AML-193 (cell line): ENCODE results near the gene ACOT11.

Experiments
- DNase-seq, 2 experiments: peaks; one replicate each; lab custom pipeline; 2025; lab: John Stamatoyannopoulos, UW

ACOT11 gene

GRCh38 chr1:54585181-54586066 lies 37.4 kb downstream of the ACOT11 start:
- DNase-seq, result no peak

GRCh38 chr1:54588377-54588776 lies 40.3 kb downstream of the ACOT11 start:
- DNase-seq, result no peak

DNA sequence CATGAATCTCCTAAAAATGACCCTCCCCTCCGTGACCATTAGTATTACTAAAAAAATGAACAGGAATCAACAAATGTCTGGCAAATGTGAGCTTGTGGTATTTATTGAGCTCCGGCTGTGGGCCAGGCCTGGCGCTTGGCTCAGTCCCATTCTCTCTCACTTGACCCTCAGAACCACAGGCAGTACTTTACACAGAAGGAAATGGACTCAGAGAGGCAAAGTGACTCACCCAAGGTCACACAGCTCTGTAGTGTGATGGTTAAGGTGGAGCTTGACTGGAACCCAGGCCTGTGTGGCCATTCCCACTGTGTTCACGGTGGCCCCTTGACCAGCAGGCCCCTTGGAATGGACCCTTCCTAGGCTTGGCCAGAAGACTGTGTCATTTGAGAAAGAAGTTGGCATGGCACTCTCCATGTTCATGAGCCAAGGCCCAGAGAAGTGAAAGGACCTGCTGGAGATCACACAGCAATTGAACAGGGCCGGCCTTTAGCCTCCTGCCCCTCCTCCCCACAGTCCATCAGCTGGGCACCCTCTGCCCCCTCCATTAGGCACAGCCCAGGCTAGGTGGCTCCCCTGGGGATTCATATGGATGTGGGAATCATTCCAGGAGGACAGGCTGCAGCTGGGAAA lies 43.2 kb downstream of the ACOT11 start:
- DNase-seq, result no peak

DNA sequence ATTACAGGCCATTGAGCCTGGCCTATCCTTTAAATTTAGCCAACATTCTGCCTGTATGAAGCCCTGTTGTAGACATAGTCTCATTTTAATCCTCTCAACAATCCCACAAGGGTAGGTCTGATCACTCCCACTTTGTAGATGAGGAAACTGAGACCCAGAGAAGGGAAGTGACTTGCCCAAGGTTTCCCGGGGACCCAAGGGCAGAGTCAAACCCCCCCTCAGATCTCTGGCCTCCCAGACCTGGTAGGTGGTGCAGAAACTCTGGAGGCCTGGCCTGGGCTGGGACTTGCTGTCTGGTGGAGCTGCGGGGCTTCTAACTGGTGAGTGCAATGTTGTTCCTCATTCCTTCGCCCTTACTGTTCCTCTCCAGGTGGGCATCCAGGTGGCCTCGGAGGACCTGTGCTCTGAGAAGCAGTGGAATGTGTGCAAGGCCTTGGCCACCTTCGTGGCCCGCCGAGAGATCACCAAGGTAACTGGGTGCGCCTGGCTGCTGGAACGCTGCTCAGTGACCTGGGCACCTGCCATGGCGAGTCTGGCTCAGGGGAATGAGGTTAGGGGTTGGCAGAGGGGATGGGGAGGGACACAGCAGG lies 45.6 kb downstream of the ACOT11 start:
- no peak for DNase-seq

- DNase-seq, result no peak
These were observed 46.4 kb downstream of the ACOT11 start for GRCh38 chr1:54594463-54594862.

DNA sequence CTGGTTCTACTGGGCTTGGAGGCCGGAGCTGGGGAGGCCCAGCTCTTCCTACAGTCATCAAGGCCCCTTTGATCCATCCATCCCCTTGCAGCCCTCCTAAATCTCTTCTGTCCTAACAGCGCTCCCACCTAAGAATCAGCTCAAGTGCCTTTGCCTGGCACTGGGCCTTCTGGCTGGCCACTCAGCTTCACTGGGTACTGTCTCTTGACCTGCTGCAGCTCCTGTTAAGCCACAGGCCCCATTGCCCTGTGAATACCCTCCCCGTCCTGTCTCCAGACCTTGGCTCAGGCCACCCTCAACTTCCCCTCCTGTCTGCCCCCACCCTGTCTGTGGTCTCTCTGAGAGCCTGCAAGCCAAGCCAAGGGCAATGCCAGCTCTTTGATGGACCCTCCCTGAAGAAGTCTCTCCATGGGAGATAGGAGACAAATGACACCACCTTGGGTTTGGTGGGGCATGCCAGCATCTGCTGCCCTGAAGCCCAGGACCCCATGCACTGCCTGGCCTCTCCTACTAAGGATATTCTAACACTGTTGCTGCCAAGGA lies 48.0 kb downstream of the ACOT11 start:
- no peak for DNase-seq

DNA sequence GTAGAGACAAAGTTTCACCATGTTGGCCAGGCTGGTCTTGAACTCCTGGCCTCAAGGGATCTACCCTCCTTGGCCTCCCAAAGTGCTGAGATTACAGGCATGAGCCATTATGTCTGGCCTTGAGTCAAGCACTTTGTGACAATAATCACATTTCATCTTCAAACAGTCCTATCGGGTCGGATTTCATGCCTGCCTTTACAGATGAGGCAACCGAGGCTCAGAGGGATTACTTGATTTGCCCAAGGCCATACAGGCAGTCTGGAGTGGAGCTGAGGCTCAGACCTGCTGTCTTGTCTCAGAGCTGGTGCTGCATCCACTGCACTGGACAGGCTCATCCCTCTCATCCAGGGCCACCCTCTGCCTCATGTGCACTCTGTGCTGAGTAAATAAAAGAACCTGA lies 48.7 kb downstream of the ACOT11 start:
- DNase-seq, result no peak

GRCh38 chr1:54597455-54598030 lies 49.5 kb downstream of the ACOT11 start:
- DNase-seq, result no peak

- no peak for DNase-seq
These were observed 51.3 kb downstream of the ACOT11 start for GRCh38 chr1:54599211-54599823.

DNA sequence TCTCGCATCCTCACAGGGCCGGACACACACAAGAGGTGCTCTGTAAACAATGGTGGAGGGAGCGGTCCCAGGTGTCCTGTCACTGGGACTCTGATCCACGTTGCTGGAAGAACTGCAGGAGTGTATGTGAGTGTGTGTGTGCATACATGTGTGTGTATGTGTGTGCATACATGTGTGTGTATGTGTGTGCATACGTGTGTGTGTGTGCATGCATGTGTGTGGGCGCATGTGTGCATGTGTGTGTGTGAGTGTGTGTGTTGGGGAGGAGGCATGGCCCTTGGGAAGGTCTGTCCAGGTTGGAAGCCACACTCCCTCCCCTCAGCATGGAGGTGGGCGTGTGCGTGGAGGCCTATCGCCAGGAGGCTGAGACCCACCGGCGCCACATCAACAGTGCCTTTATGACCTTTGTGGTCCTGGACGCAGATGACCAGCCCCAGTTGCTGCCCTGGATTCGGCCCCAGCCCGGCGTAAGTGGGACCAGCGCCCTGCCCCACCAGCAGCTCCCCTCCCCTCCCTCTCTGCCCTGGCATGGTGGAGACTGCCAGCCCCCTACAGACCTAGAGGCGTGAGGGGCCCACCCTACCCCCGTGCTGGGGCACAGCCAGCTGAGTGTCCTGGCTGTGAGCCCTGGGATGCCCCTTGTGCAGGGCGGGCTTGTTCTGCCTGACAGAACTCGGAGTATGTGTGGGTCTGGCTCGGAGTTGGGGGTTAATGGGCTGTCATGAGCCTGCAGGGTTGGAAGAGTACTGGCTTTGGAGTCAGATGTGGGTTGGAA lies 53.1 kb downstream of the ACOT11 start:
- no peak for DNase-seq

GRCh38 chr1:54601730-54602129 lies 53.7 kb downstream of the ACOT11 start:
- no peak for DNase-seq

DNA sequence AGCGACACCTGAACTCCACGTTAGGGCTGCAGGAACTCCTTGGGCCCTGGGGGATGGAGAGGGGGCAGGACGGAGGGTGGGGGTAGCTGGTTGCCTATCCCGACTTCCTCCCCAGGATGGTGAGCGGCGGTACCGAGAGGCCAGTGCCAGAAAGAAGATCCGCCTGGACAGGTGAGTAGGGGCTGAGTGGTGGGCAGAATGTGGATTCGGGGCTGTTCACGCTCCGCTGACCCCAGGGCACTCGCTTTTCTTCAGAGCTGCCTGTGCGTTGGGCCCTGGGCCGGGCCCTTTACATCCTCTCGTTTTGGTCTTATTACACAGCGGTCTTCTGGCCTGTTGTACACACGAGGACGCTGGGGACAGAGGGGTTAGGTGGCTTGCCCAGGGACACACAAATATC lies 54.5 kb downstream of the ACOT11 start:
- no peak for DNase-seq

GRCh38 chr1:54603241-54603640 lies 55.2 kb downstream of the ACOT11 start:
- DNase-seq, result no peak

GRCh38 chr1:54604051-54604450 lies 56.0 kb downstream of the ACOT11 start:
- no peak for DNase-seq

- peak; percentile 62 to 69 for DNase-seq
These were observed 56.7 kb downstream of the ACOT11 start for GRCh38 chr1:54604572-54605370.

DNA sequence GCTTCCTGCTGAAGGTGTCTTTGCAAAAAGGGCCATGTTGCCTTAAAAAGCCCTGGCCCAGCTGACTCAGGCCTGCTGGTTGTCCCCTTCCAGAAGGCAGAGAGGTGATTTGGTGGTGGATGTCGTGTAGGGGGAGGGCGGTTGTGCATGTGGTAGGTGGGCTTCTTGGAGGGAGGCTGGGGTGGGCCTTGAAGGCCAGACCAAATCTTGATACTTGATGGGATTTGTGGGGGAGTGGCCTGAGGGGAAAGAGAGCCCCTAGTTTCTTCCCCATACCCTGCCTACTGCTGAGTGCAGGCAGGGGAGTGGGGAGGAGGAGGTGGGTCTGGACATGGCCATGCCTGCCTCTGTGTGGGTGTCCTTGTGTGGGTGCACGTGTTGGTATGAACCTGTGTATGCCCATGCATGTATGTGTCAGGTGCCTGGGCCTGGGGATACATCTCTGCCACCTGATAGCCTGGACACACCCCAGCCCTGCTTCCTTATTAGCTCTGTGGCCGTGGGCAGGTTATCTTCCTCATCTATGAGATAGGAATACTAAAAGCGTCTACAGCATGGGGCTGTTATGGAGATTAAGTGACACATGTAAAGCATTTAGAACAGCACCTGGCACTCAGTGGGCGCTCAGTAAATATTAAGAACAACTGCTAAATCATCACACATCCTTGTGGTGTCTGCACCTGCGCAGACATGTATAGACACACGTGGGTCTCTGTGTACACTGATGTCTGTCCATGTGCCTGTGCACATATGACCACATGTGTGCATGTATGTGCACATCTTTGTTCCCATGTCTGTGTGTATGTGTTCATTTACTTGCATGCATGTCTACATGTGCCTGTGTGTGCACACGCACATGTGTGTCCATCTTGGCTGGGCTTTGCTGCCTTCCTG lies 58.3 kb downstream of the ACOT11 start:
- no peak for DNase-seq

- DNase-seq, result no peak
These were observed 58.9 kb downstream of the ACOT11 start for GRCh38 chr1:54606990-54607325.

GRCh38 chr1:54607821-54608565 lies 60.0 kb downstream of the ACOT11 start:
- no peak for DNase-seq
